ENCODE results near the gene SKI. TPM values are rescaled to one million over a fixed set of nuclear protein-coding genes. Genes with fewer than 3 reads are reported as not detected.

SKI gene
- polyA plus RNA-seq, 6 donors from 2014 or later = 0.26 to 1.3 (median 0.52) TPM; not detected in 1

GRCh38 chr1:2341706-2342383 is 113.7 kb downstream of the SKI start:
- Mint-ChIP-seq H3K27ac (no peak overlapping the region), H3K4me3 (no peak overlapping the region)
- DNase-seq = no peak

GRCh38 chr1:2342384-2343022 is 114.4 kb downstream of the SKI start:
- no peaks in the 10 kb centered on the region for H3K9me3 Mint-ChIP-seq
- H3K36me3 Mint-ChIP-seq = no peaks in the 10 kb centered on the region
- no peak for DNase-seq
- ATAC-seq (ENCODE audit: low read depth in 2 of 2) = no peak
- H3K27ac Mint-ChIP-seq = no peak overlapping the region
- H3K27me3 Mint-ChIP-seq = no peaks in the 10 kb centered on the region
- no peak overlapping the region for H3K4me3 Mint-ChIP-seq
- peaks cover 0 to 5% (median 0%) of the 10 kb centered on the region in 3 donors for H3K4me1 Mint-ChIP-seq

More at GRCh38 chr1:2341706-2342383, 113.7 kb downstream of the SKI start:
- ATAC-seq (ENCODE audit: low read depth in 2 of 2) = no peak
- H3K9me3 Mint-ChIP-seq = no peaks in the 10 kb centered on the region
- H3K4me1 Mint-ChIP-seq = peaks cover 0 to 5% (median 0%) of the 10 kb centered on the region in 3 donors
- H3K27me3 Mint-ChIP-seq = no peaks in the 10 kb centered on the region
- H3K36me3 Mint-ChIP-seq = no peaks in the 10 kb centered on the region

- Mint-ChIP-seq H3K4me3 (no peak overlapping the region), H3K4me1 (peaks cover 0 to 5% (median 0%) of the 10 kb centered on the region in 3 donors), H3K36me3 (no peaks in the 10 kb centered on the region), H3K27me3 (no peaks in the 10 kb centered on the region), H3K27ac (no peak overlapping the region), H3K9me3 (no peaks in the 10 kb centered on the region)
- no peak for ATAC-seq (ENCODE audit: low read depth in 2 of 2)
- DNase-seq = no peak
Measured at GRCh38 chr1:2343023-2343935, 115.2 kb downstream of the SKI start.

- no peaks in the 10 kb centered on the region for H3K9me3 Mint-ChIP-seq
- peaks cover 0 to 5% (median under 1%) of the 10 kb centered on the region in 3 donors for H3K4me1 Mint-ChIP-seq
- no peak overlapping the region for H3K27ac Mint-ChIP-seq
- no peaks in the 10 kb centered on the region for H3K36me3 Mint-ChIP-seq
- no peak for DNase-seq
- no peak overlapping the region for H3K4me3 Mint-ChIP-seq
- H3K27me3 Mint-ChIP-seq = no peaks in the 10 kb centered on the region
- ATAC-seq (ENCODE audit: low read depth in 2 of 2) = no peak
Measured at GRCh38 chr1:2344121-2344681, 116.1 kb downstream of the SKI start.

GRCh38 chr1:2344744-2345296 is 116.7 kb downstream of the SKI start:
- Mint-ChIP-seq H3K27ac (no peak overlapping the region), H3K36me3 (no peaks in the 10 kb centered on the region), H3K4me3 (no peak overlapping the region), H3K27me3 (no peaks in the 10 kb centered on the region), H3K4me1 (peaks cover 0 to 5% (median 2%) of the 10 kb centered on the region in 3 donors), H3K9me3 (no peaks in the 10 kb centered on the region)
- ATAC-seq (ENCODE audit: low read depth in 2 of 2) = no peak
- DNase-seq = no peak

GRCh38 chr1:2345297-2346075 is 117.4 kb downstream of the SKI start:
- no peak for DNase-seq

GRCh38 chr1:2346691-2347408 is 118.7 kb downstream of the SKI start:
- DNase-seq = no peak
- no peak for ATAC-seq (ENCODE audit: low read depth in 2 of 2)
- no peaks in the 10 kb centered on the region for H3K36me3 Mint-ChIP-seq

More at GRCh38 chr1:2345297-2346075, 117.4 kb downstream of the SKI start:
- no peaks in the 10 kb centered on the region for H3K9me3 Mint-ChIP-seq
- H3K4me1 Mint-ChIP-seq = peaks cover 0 to 2% (median under 1%) of the 10 kb centered on the region in 3 donors
- H3K4me3 Mint-ChIP-seq = no peak overlapping the region
- no peaks in the 10 kb centered on the region for H3K36me3 Mint-ChIP-seq
- no peaks in the 10 kb centered on the region for H3K27me3 Mint-ChIP-seq
- H3K27ac Mint-ChIP-seq = peak overlapping the region in 1 of 6 donors; percentile 70
- ATAC-seq (ENCODE audit: low read depth in 2 of 2) = no peak

GRCh38 chr1:2347409-2347785 is 119.3 kb downstream of the SKI start:
- ATAC-seq (ENCODE audit: low read depth in 2 of 2) (no peak), DNase-seq (no peak)
- Mint-ChIP-seq H3K36me3 (no peaks in the 10 kb centered on the region), H3K27ac (no peak overlapping the region), H3K9me3 (no peaks in the 10 kb centered on the region), H3K27me3 (no peaks in the 10 kb centered on the region), H3K4me3 (no peak overlapping the region), H3K4me1 (peaks cover 0 to 2% (median 0%) of the 10 kb centered on the region in 3 donors)

More at GRCh38 chr1:2346691-2347408, 118.7 kb downstream of the SKI start:
- no peak overlapping the region for H3K4me3 Mint-ChIP-seq
- peaks cover 0 to 2% (median 0%) of the 10 kb centered on the region in 3 donors for H3K4me1 Mint-ChIP-seq
- no peaks in the 10 kb centered on the region for H3K27me3 Mint-ChIP-seq
- H3K9me3 Mint-ChIP-seq = no peaks in the 10 kb centered on the region
- no peak overlapping the region for H3K27ac Mint-ChIP-seq

GRCh38 chr1:2347896-2348295 is 119.8 kb downstream of the SKI start:
- Mint-ChIP-seq H3K4me3 (no peak overlapping the region), H3K4me1 (peaks cover 0 to 2% (median 0%) of the 10 kb centered on the region in 3 donors), H3K36me3 (no peaks in the 10 kb centered on the region), H3K9me3 (no peaks in the 10 kb centered on the region), H3K27me3 (no peaks in the 10 kb centered on the region), H3K27ac (no peak overlapping the region)
- DNase-seq (no peak), ATAC-seq (ENCODE audit: low read depth in 2 of 2) (no peak)

GRCh38 chr1:2348346-2349325 is 120.5 kb downstream of the SKI start:
- Mint-ChIP-seq H3K36me3 (no peaks in the 10 kb centered on the region), H3K9me3 (no peaks in the 10 kb centered on the region), H3K4me1 (peaks cover 0 to 2% (median 0%) of the 10 kb centered on the region in 3 donors), H3K27ac (no peak overlapping the region), H3K27me3 (no peaks in the 10 kb centered on the region), H3K4me3 (no peak overlapping the region)
- ATAC-seq (ENCODE audit: low read depth in 2 of 2) = no peak
- DNase-seq = no peak

GRCh38 chr1:2349806-2350205 is 121.7 kb downstream of the SKI start:
- H3K4me1 Mint-ChIP-seq = peaks cover 0 to 2% (median 0%) of the 10 kb centered on the region in 3 donors
- H3K27ac Mint-ChIP-seq = no peak overlapping the region
- ATAC-seq (ENCODE audit: low read depth in 2 of 2) (no peak), DNase-seq (no peak)
- no peaks in the 10 kb centered on the region for H3K27me3 Mint-ChIP-seq
- H3K9me3 Mint-ChIP-seq = no peaks in the 10 kb centered on the region
- H3K4me3 Mint-ChIP-seq = no peak overlapping the region
- H3K36me3 Mint-ChIP-seq = no peaks in the 10 kb centered on the region
